ENCODE data around the gene POLR2A. TPM values are rescaled to one million over a fixed set of nuclear protein-coding genes. Genes with fewer than 3 reads are reported as not detected.

Gene POLR2A
- total RNA-seq, 1 experiment from 2014 or later: 35.3 TPM

DNA sequence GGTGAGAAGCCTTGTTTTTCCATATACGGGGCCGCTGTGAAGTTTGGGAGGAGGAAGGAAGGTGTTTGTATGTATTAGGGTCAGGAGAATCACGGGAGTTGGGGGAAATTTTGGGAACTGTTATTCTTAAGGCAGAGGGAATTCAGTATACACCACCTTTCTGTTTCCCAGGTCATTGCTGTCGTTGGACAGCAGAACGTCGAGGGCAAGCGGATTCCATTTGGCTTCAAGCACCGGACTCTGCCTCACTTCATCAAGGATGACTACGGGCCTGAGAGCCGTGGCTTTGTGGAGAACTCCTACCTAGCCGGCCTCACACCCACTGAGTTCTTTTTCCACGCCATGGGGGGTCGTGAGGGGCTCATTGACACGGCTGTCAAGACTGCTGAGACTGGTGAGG, 17.6 kb downstream of the POLR2A start:
- no peak for DNase-seq (ENCODE audit: extremely low read depth, low read depth)

GRCh38 chr17:7502171-7502847, 18.1 kb downstream of the POLR2A start:
- no peak for DNase-seq (ENCODE audit: extremely low read depth, low read depth)

DNA sequence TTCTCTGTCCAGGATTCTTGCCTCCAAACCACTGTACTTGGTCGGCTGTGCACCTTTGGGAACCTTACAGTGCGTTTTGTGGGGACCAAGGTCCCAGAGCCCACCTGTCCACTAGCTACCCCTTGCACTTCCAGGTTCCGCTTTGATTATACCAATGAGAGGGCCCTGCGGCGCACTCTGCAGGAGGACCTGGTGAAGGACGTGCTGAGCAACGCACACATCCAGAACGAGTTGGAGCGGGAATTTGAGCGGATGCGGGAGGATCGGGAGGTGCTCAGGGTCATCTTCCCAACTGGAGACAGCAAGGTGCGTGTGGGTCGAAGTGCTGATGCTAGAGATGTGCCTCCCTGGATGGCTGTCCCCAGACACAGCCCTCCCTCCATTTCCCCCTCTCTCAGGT, 18.8 kb downstream of the POLR2A start:
- no peak for DNase-seq (ENCODE audit: extremely low read depth, low read depth)

GRCh38 chr17:7503521-7503920, 19.4 kb downstream of the POLR2A start:
- DNase-seq (ENCODE audit: extremely low read depth, low read depth): no peak

DNA sequence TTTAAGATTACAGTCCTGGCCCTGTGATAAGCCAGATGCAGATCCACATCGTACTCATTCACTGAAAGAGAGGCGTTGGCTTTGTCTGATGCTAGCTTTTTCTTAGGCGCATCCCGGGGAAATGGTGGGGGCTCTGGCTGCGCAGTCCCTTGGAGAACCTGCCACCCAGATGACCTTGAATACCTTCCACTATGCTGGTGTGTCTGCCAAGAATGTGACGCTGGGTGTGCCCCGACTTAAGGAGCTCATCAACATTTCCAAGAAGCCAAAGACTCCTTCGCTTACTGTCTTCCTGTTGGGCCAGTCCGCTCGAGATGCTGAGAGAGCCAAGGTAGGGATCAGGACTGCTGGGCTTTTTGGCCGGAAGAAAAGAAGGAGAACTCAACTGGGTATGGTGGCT, 24.0 kb downstream of the POLR2A start:
- no peak for DNase-seq (ENCODE audit: extremely low read depth, low read depth)

GRCh38 chr17:7508846-7509245, 24.7 kb downstream of the POLR2A start:
- DNase-seq (ENCODE audit: extremely low read depth, low read depth): no peak

DNA sequence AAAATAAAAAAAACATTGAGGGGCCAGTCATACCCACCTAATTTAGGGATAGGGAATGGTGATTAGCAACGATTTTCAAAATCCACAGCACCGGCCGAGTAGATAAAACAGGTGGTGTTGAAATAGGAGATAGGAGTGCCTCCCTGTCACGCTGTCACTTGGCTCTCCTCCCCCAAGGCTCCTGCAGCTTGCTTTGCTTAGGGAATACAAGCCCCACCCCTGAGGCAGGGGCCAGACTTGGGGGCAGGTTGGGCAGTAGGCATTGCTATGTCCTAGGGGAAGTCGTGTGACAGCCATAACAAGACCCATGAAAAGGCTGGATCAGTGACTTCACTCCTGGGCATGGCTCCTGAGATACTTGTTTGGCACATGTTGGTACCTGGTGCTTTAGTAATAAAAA, 25.8 kb downstream of the POLR2A start:
- DNase-seq (ENCODE audit: extremely low read depth, low read depth): no peak

DNA sequence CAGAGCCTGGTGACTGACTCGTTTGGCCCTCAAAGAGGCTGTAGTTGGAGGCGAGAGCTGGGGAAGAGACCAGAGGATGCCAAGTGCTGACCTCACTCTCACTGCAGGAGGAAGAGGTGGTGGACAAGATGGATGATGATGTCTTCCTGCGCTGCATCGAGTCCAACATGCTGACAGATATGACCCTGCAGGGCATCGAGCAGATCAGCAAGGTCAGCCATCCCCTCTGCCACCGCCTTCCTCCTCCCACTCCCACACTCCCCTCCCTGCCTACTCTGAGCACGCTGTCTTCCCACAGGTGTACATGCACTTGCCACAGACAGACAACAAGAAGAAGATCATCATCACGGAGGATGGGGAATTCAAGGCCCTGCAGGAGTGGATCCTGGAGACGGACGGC, 26.9 kb downstream of the POLR2A start:
- no peak for DNase-seq (ENCODE audit: extremely low read depth, low read depth)

- DNase-seq (ENCODE audit: extremely low read depth, low read depth): no peak
These were observed 27.9 kb downstream of the POLR2A start for GRCh38 chr17:7512105-7512504.

GRCh38 chr17:7512824-7513540, 28.8 kb downstream of the POLR2A start:
- no peak for DNase-seq (ENCODE audit: extremely low read depth, low read depth)

- DNase-seq (ENCODE audit: extremely low read depth, low read depth): no peak
These were observed 29.8 kb downstream of the POLR2A start for GRCh38 chr17:7513850-7514419.

DNA sequence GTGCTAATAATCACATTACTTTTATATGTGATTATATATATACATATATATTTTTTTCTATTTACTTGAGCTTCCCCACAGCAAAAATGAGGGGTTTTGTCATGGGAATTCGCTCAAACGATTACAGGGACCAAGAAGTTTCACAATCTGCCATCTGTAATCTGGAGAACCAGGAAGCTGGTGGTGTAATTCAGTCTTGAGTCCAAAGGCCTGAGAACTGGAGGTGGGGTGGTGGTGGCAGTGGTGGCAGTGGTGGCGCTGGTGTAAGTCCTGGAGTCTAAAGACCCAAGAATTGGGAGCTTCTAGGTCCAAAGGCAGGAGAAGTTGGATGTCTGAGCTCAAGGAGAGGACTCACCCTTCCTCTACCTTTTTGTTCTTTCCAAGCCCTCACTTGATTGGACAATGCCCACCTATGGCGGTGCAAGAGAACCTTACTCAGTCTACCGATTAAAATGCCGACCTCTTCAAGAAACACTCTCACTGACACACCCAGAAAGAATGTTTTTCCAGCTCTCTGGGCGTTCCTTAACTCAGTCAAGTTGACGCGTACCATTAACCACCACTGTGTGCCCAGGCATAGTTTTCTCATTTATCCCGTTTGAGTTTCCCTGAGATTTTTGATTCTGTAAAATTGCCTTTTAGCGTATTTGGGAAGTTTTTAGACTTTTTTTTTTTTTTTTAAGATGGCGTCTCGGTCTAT, 31.9 kb downstream of the POLR2A start:
- no peak for DNase-seq (ENCODE audit: extremely low read depth, low read depth)

- no peak for DNase-seq (ENCODE audit: extremely low read depth, low read depth)
These were observed 38.9 kb downstream of the POLR2A start for GRCh38 chr17:7523033-7523432.

GRCh38 chr17:7528842-7529241, 44.7 kb downstream of the POLR2A start:
- DNase-seq (ENCODE audit: extremely low read depth, low read depth): no peak

- no peak for DNase-seq (ENCODE audit: extremely low read depth, low read depth)
These were observed 46.1 kb downstream of the POLR2A start for GRCh38 chr17:7530023-7530900.

GRCh38 chr17:7538050-7538449, 53.9 kb downstream of the POLR2A start:
- no peak for DNase-seq (ENCODE audit: extremely low read depth, low read depth)

- no peak for DNase-seq (ENCODE audit: extremely low read depth, low read depth)
These were observed 54.9 kb downstream of the POLR2A start for GRCh38 chr17:7538891-7539545.

DNA sequence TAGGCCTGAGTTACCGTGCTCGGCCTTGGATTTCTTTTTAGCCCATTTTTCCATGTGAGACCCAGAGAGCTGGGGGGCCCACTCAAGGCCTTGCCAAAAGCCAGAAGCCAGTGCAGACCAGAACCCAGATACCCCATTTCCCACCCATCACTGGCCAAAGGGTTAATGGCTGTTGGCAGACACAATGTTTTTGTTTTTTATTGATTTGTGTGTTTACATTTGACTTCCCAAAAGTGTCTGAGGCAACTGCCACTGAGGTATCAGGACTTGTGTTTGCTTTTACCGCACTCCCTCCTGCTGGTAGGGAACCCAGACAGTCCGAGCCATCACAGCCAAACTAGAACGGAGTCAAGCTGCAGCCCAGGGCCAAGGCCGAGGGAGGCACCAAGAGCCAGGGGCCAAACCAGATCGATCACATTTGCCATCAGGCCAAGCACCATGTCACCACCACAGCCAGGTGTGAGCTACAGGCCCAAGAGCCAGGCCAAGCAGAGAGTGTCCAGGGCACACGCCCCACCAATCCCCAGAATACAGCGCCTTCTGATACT, 57.0 kb downstream of the POLR2A start:
- no peak for DNase-seq (ENCODE audit: extremely low read depth, low read depth)

DNA sequence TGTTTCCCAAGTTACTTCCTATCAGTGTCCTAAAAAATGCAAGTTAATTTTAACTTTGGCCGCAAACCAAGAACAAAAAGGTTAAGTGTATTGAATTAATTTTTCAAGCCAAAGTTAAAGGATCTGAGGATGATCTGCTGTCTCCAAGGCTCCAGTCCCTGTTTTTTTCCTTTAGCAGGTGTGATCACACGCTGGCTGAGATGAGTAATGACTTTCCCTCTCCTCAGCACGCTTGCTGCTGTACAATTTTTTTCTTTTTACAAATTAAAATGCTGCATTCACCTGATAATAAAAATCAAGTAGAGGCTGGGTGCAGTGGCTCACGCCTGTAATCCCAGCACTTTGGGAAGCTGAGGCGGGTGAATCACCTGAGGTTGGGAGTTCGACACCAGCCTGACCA, 60.7 kb downstream of the POLR2A start:
- DNase-seq (ENCODE audit: extremely low read depth, low read depth): no peak

All from NCI-H460 (cell line).